Measurements from ENCODE around the gene GLDC. TPM values are rescaled to one million over a fixed set of nuclear protein-coding genes. Genes with fewer than 3 reads are reported as not detected.

The GLDC gene
- total and polyA plus RNA-seq, 8 donors, result 0.41 to 8.1 (median 3.3) TPM

DNA sequence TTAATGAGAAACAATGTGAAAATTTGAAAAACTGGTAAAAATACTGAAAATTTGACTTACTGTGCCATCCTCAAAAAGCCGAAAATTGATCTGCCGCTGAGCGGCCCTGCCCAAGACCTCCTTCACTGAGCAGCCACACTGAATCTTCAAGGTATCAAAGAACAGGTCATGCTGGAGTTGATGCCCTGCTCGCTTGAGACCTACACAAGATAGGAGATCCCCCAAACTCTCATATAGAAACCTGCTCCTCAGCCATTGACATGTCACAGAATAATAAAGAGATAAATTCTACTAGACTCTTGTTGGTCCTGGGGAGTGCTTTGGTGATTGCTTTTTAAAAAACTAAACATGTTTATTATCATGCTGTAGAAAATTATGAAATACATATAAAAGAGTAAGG lies 52.7 kb downstream of the GLDC start:
- Histone ChIP-seq H3K27ac (no peak overlapping the region), H3K27me3 (no peaks in the 10 kb centered on the region), H3K4me3 (no peak overlapping the region), H3K36me3 (no peaks in the 10 kb centered on the region), H3K9me3 (no peaks in the 10 kb centered on the region), H3K4me1 (no peaks in the 10 kb centered on the region)
- intact Hi-C loops (cut with DNase I), result no loop called here
- TF ChIP-seq, protein P1, sequence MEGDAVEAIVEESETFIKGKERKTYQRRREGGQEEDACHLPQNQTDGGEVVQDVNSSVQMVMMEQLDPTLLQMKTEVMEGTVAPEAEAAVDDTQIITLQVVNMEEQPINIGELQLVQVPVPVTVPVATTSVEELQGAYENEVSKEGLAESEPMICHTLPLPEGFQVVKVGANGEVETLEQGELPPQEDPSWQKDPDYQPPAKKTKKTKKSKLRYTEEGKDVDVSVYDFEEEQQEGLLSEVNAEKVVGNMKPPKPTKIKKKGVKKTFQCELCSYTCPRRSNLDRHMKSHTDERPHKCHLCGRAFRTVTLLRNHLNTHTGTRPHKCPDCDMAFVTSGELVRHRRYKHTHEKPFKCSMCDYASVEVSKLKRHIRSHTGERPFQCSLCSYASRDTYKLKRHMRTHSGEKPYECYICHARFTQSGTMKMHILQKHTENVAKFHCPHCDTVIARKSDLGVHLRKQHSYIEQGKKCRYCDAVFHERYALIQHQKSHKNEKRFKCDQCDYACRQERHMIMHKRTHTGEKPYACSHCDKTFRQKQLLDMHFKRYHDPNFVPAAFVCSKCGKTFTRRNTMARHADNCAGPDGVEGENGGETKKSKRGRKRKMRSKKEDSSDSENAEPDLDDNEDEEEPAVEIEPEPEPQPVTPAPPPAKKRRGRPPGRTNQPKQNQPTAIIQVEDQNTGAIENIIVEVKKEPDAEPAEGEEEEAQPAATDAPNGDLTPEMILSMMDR (IDR thresholded peaks at IDR 0.05), result no peak
- no peak for ATAC-seq
- DNase-seq, result no peak

DNA sequence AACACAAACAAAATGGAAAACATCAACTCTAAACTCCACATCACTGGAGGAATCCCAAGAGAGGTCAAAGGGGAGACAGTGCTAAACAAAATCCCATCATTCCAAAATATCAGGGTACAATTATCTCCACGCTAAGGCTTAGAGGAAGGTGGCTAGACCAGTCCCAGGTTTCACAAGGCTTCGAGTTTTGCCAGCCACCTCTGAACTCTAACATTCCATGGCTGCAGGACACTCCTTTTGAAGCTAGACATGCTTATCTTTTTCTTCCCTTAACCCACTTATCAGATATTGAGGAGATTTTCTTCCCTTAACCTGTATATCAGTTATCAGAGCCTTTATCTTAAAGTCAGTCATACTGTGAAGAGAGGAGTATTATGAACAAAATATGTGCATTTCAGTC lies 53.3 kb downstream of the GLDC start:
- Histone ChIP-seq H3K36me3 (no peaks in the 10 kb centered on the region), H3K4me1 (no peaks in the 10 kb centered on the region), H3K9me3 (no peaks in the 10 kb centered on the region), H3K27ac (no peak overlapping the region), H3K4me3 (no peak overlapping the region), H3K27me3 (no peaks in the 10 kb centered on the region)
- DNase-seq, result no peak
- intact Hi-C loops (cut with DNase I), result no loop called here
- TF ChIP-seq, protein P1 (IDR thresholded peaks at IDR 0.05), result no peak
- ATAC-seq, result no peak

DNA sequence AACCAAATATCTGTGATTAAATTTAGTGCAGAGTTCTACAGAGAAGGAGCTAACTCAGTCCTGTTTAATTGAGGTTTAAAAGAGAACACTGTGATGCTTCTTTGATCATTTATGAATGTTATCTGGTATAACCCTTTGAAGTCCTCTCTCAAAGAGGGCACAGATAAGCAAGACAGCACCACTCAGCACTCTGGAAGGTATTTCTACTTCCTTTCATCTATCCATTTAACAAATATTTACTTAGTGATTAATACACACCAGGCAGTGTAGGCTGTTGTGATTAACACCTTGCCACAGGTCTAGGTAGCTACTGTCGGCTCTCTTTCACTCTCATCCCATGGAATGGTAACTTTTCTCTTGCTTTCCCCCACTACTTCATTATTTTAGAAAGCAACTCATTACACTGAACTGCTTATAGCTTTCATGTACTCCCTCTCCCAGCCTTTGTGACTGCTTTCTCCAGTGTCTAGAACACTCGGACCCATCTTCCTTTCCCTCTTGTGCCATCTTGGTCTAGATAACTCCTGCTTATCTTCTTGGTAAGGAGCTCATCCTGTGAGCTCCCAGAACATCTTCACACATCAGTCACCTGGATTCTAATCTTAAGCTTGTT lies 54.7 kb downstream of the GLDC start:
- peak; percentile 76 for ATAC-seq
- H3K27ac ChIP-seq, result no peak overlapping the region
- no peak for DNase-seq
- H3K36me3 ChIP-seq, result no peaks in the 10 kb centered on the region
- H3K27me3 ChIP-seq, result no peaks in the 10 kb centered on the region
- intact Hi-C loops (cut with DNase I), result no loop called here
- no peak overlapping the region for H3K4me3 ChIP-seq
- no peaks in the 10 kb centered on the region for H3K9me3 ChIP-seq
- TF ChIP-seq, protein P1 (IDR thresholded peaks at IDR 0.05), result no peak
- no peaks in the 10 kb centered on the region for H3K4me1 ChIP-seq

DNA sequence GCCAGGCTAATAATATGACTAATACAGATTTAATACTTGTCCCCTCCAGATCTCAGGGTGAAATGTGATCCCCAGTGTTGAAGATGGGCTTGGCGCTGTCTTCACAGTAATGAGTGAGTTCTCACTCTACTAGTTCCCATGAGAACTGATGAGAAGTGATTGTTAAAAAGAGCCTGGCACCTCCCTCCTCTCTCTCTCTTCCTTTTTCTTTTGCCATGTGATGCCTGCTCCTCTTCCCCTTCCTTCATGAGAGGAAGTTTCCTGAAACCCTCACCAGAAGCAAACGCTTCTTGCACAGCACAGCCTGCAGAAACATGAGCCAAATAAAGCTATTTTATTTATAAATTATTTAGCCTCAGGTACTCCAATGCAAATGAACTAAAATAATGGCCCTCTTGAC lies 55.2 kb downstream of the GLDC start:
- Histone ChIP-seq H3K36me3 (no peaks in the 10 kb centered on the region), H3K27ac (no peak overlapping the region), H3K27me3 (no peaks in the 10 kb centered on the region), H3K4me1 (no peaks in the 10 kb centered on the region), H3K9me3 (no peaks in the 10 kb centered on the region), H3K4me3 (no peak overlapping the region)
- ATAC-seq (peak; percentile 22), DNase-seq (no peak)
- TF ChIP-seq, protein P1 (IDR thresholded peaks at IDR 0.05), result no peak
- intact Hi-C loops (cut with DNase I), result no loop called here

DNA sequence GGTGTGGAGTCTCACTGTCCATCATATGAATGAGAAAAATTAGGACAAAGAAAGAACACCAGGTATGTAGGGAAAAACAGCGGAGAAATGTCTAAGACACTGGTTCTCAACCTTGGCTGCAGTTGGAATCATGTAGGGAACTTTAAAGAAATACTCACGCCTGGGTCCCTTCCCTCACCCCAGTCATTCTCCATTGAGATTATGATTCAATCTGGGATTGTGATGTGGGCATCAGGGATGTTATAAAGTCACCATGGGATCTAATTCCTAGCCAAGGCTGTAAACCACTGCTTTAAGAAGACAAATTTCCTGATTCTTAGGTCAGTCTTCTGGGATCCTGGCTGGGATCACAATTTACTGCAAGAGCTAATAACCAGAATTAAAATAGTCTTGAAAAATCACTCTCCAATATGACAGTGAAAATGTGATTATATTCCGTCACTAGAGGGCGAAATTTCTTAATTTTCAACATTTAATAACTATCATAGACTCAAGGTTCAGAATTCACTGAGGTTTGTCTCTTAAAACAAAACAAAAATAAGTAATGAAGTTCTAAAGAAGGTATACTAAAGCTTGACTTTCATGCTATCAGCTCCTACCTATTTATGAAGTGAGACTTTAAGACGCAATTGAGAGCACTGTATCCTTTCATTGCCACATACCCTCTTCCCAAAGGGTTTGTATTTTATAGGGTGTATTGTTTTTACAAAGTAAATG lies 60.5 kb downstream of the GLDC start:
- TF ChIP-seq, protein P1 (IDR thresholded peaks at IDR 0.05), result peak; percentile 25 to 54
- Histone ChIP-seq H3K9me3 (no peaks in the 10 kb centered on the region), H3K27me3 (no peaks in the 10 kb centered on the region), H3K4me1 (no peaks in the 10 kb centered on the region), H3K36me3 (no peaks in the 10 kb centered on the region), H3K4me3 (no peak overlapping the region), H3K27ac (no peak overlapping the region)
- ATAC-seq (peak; percentile 40), DNase-seq (peak in 2 of 4 donors; percentile 26 to 38)
- intact Hi-C loops (cut with DNase I), result loop anchor here in 1 of 2 donors (10.0 kb wide), 1 partner anchor 80 kb away; no protein-coding TSS in a partner anchor

Measured in left lung (tissue), 10 donors.